ENCODE results near the gene TNS1. TPM values are rescaled to one million over a fixed set of nuclear protein-coding genes. Genes with fewer than 3 reads are reported as not detected.

Gene TNS1
- total RNA-seq, 1 experiment from 2014 or later, result 0.49 TPM

DNA sequence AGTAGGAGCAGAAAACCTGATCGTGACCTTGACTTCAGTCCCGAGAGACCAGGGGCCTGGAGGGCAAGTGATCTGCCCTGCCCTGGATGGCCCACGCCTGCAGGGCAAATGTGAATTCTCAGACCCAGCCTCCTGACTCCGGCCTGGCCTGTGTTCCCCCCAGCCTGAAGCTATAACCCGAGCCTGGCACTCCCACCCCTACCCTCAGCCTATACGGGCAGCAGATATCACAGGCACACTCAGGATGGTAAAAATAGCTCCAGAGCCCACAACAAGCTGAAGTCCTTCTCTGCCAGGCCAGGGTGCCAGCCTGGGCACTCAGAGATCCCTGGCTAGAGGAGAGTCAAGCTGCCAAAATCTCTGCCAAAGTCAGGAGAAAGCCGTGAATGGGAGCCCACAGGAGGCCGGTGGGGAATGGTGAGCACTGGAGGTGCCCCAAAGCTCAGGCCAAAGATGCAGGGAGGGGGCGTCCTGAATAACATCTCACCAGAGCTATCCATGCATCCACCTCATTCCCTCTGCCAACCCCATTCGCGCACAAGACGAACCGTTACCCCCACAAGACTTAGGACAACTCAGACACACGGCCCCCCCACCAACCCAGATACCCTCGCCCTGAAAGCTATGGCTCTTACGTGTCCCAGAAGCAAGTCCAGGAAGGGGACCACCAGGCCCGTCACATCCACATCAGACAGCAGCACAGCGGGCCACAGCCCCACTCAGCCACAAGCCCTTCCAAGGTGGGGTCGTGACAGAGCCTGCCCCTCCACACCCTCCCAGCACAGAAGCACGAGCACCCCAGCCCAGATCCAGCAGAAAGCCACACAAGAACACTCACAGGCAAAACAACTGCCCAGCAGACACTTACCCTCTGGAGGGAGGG, 144.9 kb downstream of the TNS1 start:
- POLR2A ChIA-PET, result no interaction called here
- in situ Hi-C loops (cut with HindIII; ENCODE audit: low pct_unique_long_range_greater_than_20kb, low sequenced_read_pairs), result no loop called here
- DNase-seq (ENCODE audit: low read depth, low spot score) (no peak), ATAC-seq (no peak)
- Histone ChIP-seq H3K27ac (ENCODE audit: low read length) (no peak overlapping the region), H3K27me3 (ENCODE audit: control insufficient read depth, insufficient read depth, low read length) (peaks cover 2% of the 10 kb centered on the region; the same call in 1 of the 2 replicates), H3K9me3 (ENCODE audit: control insufficient read depth, insufficient read depth, low read depth, low read length) (no peaks in the 10 kb centered on the region), H3K36me3 (ENCODE audit: control insufficient read depth, insufficient read depth, low read length) (no peaks in the 10 kb centered on the region), H3K4me1 (ENCODE audit: control insufficient read depth, insufficient read depth, low read length) (no peaks in the 10 kb centered on the region), H3K4me3 (ENCODE audit: low read depth in 2 of 2, low read length in 2 of 2) (no peak overlapping the region)
- intact Hi-C loops (cut with micrococcal nuclease; ENCODE audit: unreplicated experiment), result no loop called here
- BruUV-seq (replicated peaks), result no TSS peak
- no peak for TF ChIP-seq TCF7L2 (IDR thresholded peaks at IDR 0.05; ENCODE audit: low read depth, low read length)
- no peak for TF ChIP-seq SIN3A (IDR thresholded peaks at IDR 0.05; ENCODE audit: borderline replicate concordance, insufficient read depth, low read depth, low read length)
- TF ChIP-seq, protein P1, sequence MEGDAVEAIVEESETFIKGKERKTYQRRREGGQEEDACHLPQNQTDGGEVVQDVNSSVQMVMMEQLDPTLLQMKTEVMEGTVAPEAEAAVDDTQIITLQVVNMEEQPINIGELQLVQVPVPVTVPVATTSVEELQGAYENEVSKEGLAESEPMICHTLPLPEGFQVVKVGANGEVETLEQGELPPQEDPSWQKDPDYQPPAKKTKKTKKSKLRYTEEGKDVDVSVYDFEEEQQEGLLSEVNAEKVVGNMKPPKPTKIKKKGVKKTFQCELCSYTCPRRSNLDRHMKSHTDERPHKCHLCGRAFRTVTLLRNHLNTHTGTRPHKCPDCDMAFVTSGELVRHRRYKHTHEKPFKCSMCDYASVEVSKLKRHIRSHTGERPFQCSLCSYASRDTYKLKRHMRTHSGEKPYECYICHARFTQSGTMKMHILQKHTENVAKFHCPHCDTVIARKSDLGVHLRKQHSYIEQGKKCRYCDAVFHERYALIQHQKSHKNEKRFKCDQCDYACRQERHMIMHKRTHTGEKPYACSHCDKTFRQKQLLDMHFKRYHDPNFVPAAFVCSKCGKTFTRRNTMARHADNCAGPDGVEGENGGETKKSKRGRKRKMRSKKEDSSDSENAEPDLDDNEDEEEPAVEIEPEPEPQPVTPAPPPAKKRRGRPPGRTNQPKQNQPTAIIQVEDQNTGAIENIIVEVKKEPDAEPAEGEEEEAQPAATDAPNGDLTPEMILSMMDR (IDR thresholded peaks at IDR 0.05), result no peak
- TF ChIP-seq, protein P2, sequence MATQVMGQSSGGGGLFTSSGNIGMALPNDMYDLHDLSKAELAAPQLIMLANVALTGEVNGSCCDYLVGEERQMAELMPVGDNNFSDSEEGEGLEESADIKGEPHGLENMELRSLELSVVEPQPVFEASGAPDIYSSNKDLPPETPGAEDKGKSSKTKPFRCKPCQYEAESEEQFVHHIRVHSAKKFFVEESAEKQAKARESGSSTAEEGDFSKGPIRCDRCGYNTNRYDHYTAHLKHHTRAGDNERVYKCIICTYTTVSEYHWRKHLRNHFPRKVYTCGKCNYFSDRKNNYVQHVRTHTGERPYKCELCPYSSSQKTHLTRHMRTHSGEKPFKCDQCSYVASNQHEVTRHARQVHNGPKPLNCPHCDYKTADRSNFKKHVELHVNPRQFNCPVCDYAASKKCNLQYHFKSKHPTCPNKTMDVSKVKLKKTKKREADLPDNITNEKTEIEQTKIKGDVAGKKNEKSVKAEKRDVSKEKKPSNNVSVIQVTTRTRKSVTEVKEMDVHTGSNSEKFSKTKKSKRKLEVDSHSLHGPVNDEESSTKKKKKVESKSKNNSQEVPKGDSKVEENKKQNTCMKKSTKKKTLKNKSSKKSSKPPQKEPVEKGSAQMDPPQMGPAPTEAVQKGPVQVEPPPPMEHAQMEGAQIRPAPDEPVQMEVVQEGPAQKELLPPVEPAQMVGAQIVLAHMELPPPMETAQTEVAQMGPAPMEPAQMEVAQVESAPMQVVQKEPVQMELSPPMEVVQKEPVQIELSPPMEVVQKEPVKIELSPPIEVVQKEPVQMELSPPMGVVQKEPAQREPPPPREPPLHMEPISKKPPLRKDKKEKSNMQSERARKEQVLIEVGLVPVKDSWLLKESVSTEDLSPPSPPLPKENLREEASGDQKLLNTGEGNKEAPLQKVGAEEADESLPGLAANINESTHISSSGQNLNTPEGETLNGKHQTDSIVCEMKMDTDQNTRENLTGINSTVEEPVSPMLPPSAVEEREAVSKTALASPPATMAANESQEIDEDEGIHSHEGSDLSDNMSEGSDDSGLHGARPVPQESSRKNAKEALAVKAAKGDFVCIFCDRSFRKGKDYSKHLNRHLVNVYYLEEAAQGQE (IDR thresholded peaks at IDR 0.05; ENCODE audit: insufficient read depth in 1 of 2, low read depth in 2 of 2, low read length in 1 of 2), result no peak
- no peak for TF ChIP-seq POLR2AphosphoS5 (IDR thresholded peaks at IDR 0.05; ENCODE audit: low read depth, low read length)
- CTCF ChIA-PET, result interaction anchor here (0.6 kb wide), 3 partner anchors 29 to 136 kb away, joined by 3 to 5 read pairs (median 4); no protein-coding TSS in a partner anchor

DNA sequence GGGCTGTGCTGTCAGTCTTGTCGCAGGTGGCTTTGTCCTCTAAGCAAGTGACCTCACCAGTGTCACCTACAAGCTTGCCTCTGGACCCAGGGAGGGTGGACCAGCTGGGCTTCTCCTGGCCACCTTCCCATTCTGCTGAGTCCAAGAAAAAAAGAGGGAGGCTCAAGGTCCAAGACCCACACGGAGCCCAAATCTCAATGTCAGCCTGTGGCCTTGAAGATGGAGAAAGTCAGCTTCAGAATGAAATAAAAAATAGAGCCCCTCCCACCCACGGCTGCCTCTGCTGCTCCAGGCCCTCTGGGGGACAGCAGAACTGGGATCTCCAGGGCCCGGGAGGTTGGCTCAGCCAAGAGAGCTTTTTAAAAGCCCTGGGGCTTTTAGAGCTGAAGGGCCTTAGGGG, 145.9 kb downstream of the TNS1 start:
- Histone ChIP-seq H3K4me1 (ENCODE audit: control insufficient read depth, insufficient read depth, low read length) (no peaks in the 10 kb centered on the region), H3K27me3 (ENCODE audit: control insufficient read depth, insufficient read depth, low read length) (peaks cover 2% of the 10 kb centered on the region; the same call in 1 of the 2 replicates), H3K27ac (ENCODE audit: low read length) (no peak overlapping the region), H3K4me3 (ENCODE audit: low read depth in 2 of 2, low read length in 2 of 2) (no peak overlapping the region), H3K9me3 (ENCODE audit: control insufficient read depth, insufficient read depth, low read depth, low read length) (no peaks in the 10 kb centered on the region), H3K36me3 (ENCODE audit: control insufficient read depth, insufficient read depth, low read length) (no peaks in the 10 kb centered on the region)
- no peak for ATAC-seq
- TF ChIP-seq TCF7L2 (IDR thresholded peaks at IDR 0.05; ENCODE audit: low read depth, low read length) (no peak), SIN3A (IDR thresholded peaks at IDR 0.05; ENCODE audit: borderline replicate concordance, insufficient read depth, low read depth, low read length) (no peak), POLR2AphosphoS5 (IDR thresholded peaks at IDR 0.05; ENCODE audit: low read depth, low read length) (no peak)
- TF ChIP-seq, protein P2 (IDR thresholded peaks at IDR 0.05; ENCODE audit: insufficient read depth in 1 of 2, low read depth in 2 of 2, low read length in 1 of 2), result no peak
- TF ChIP-seq, protein P1 (IDR thresholded peaks at IDR 0.05), result no peak
- POLR2A ChIA-PET, result no interaction called here
- CTCF ChIA-PET, result no interaction called here
- no peak for DNase-seq (ENCODE audit: low read depth, low spot score)
- intact Hi-C loops (cut with micrococcal nuclease; ENCODE audit: unreplicated experiment) (no loop called here), in situ Hi-C loops (cut with HindIII; ENCODE audit: low pct_unique_long_range_greater_than_20kb, low sequenced_read_pairs) (no loop called here)
- no TSS peak for BruUV-seq (replicated peaks)

Measured in Panc1 (cell line).